Measurements from ENCODE around the gene DGKG. TPM values are rescaled to one million over a fixed set of nuclear protein-coding genes. Genes with fewer than 3 reads are reported as not detected.

The DGKG gene
- total RNA-seq, 1 donor from 2014 or later, result 0.04 TPM

- H3K4me3 Mint-ChIP-seq, result no peak overlapping the region
- DNase-seq (ENCODE audit: low spot score in 2 of 2, unreplicated experiment in 2 of 2), result no peak
- no peaks in the 10 kb centered on the region for H3K4me1 Mint-ChIP-seq
- no peak for TF ChIP-seq CTCF (IDR thresholded peaks at IDR 0.05; ENCODE audit: unreplicated experiment)
- no peaks in the 10 kb centered on the region for H3K36me3 Mint-ChIP-seq
- no peak overlapping the region for H3K27ac Mint-ChIP-seq
- H3K27me3 Mint-ChIP-seq (ENCODE audit: low read depth), result peaks cover 55% of the 10 kb centered on the region
- peaks cover 8% of the 10 kb centered on the region for H3K9me3 Mint-ChIP-seq
These were observed 38.0 kb upstream of the DGKG start for GRCh38 chr3:186400026-186400425.

- Mint-ChIP-seq H3K27me3 (ENCODE audit: low read depth) (peaks cover 62% of the 10 kb centered on the region), H3K27ac (no peak overlapping the region), H3K4me1 (no peaks in the 10 kb centered on the region)
These were observed 32.7 kb upstream of the DGKG start for GRCh38 chr3:186394566-186395217.

GRCh38 chr3:186386883-186387560, 25.0 kb upstream of the DGKG start:
- no peak for TF ChIP-seq CTCF (IDR thresholded peaks at IDR 0.05; ENCODE audit: unreplicated experiment)
- H3K4me1 Mint-ChIP-seq, result no peaks in the 10 kb centered on the region
- no peak for DNase-seq (ENCODE audit: low spot score in 2 of 2, unreplicated experiment in 2 of 2)
- H3K36me3 Mint-ChIP-seq, result no peaks in the 10 kb centered on the region
- H3K27me3 Mint-ChIP-seq (ENCODE audit: low read depth), result peaks cover 70% of the 10 kb centered on the region
- H3K9me3 Mint-ChIP-seq, result no peaks in the 10 kb centered on the region
- H3K4me3 Mint-ChIP-seq, result no peak overlapping the region
- no peak overlapping the region for H3K27ac Mint-ChIP-seq

More at GRCh38 chr3:186394566-186395217, 32.7 kb upstream of the DGKG start:
- H3K4me3 Mint-ChIP-seq, result no peak overlapping the region
- H3K36me3 Mint-ChIP-seq, result no peaks in the 10 kb centered on the region
- peaks cover 17% of the 10 kb centered on the region for H3K9me3 Mint-ChIP-seq
- no peak for TF ChIP-seq CTCF (IDR thresholded peaks at IDR 0.05; ENCODE audit: unreplicated experiment)
- DNase-seq (ENCODE audit: low spot score in 2 of 2, unreplicated experiment in 2 of 2), result no peak

- Mint-ChIP-seq H3K9me3 (no peaks in the 10 kb centered on the region), H3K27ac (no peak overlapping the region), H3K4me3 (no peak overlapping the region), H3K27me3 (ENCODE audit: low read depth) (peaks cover 63% of the 10 kb centered on the region), H3K4me1 (peaks cover 2% of the 10 kb centered on the region), H3K36me3 (no peaks in the 10 kb centered on the region)
- no peak for TF ChIP-seq CTCF (IDR thresholded peaks at IDR 0.05; ENCODE audit: unreplicated experiment)
- no peak for DNase-seq (ENCODE audit: low spot score in 2 of 2, unreplicated experiment in 2 of 2)
These were observed 24.0 kb upstream of the DGKG start for GRCh38 chr3:186385856-186386602.

GRCh38 chr3:186383026-186383993, 21.3 kb upstream of the DGKG start:
- H3K4me3 Mint-ChIP-seq, result no peak overlapping the region
- H3K4me1 Mint-ChIP-seq, result peaks cover 2% of the 10 kb centered on the region
- DNase-seq (ENCODE audit: low spot score in 2 of 2, unreplicated experiment in 2 of 2), result no peak
- H3K9me3 Mint-ChIP-seq, result peaks cover 5% of the 10 kb centered on the region
- no peaks in the 10 kb centered on the region for H3K36me3 Mint-ChIP-seq
- TF ChIP-seq CTCF (IDR thresholded peaks at IDR 0.05; ENCODE audit: unreplicated experiment), result no peak
- no peak overlapping the region for H3K27ac Mint-ChIP-seq
- peaks cover 51% of the 10 kb centered on the region for H3K27me3 Mint-ChIP-seq (ENCODE audit: low read depth)
